GM18951 (cell line): ENCODE results near the gene PCYT2.

Experiments used
- POLR2A ChIP-seq: IDR thresholded peaks from 4 replicates; pipeline ENCODE4 v1.6.1; 2011; ENCODE audit warnings: mild to moderate bottlenecking; ENCODE audit not compliant: insufficient read length, insufficient read depth; ENCODE audit errors: extremely low read depth
- in situ Hi-C: fragments of 300-500 bp; cut with MboI; formaldehyde crosslinking; loops from one replicate; pipeline ENCODE4 v1.12.0; 2022; ENCODE audit warnings: low sequenced_read_pairs, mixed read lengths, inconsistent platforms; ENCODE audit not compliant: unreplicated experiment

Gene PCYT2

GRCh38 chr17:81885454-81885853 is 25.7 kb downstream of the PCYT2 start:
- peak; percentile 18 for TF ChIP-seq POLR2A
- in situ Hi-C loops: no loop called here

- in situ Hi-C loops: no loop called here
- no peak for TF ChIP-seq POLR2A
Measured at GRCh38 chr17:81884968-81885367, 26.2 kb downstream of the PCYT2 start.

- TF ChIP-seq POLR2A: no peak
- in situ Hi-C loops: no loop called here
Measured at GRCh38 chr17:81884520-81884919, 26.7 kb downstream of the PCYT2 start.

- TF ChIP-seq POLR2A: no peak
- in situ Hi-C loops: no loop called here
Measured at GRCh38 chr17:81879121-81879520, 32.1 kb downstream of the PCYT2 start.

DNA sequence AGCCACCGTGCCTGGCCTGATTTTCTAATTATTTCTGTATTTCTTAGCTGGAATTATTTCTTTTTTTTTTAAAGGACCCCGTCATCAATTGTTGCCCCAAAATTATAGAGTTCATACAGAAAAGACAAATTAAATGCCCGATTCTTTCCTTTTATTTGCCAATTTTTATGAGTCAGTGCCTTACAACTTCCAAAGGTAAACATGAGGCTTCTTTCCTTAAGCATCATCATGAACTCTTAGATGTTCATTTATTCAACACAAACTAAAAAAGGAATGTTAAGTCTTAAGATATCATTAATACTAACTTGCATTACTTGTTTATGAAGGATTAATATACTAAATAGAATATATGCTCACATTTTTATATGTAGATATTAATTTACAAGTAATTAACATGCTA is 32.9 kb downstream of the PCYT2 start:
- TF ChIP-seq POLR2A: no peak
- in situ Hi-C loops: no loop called here

DNA sequence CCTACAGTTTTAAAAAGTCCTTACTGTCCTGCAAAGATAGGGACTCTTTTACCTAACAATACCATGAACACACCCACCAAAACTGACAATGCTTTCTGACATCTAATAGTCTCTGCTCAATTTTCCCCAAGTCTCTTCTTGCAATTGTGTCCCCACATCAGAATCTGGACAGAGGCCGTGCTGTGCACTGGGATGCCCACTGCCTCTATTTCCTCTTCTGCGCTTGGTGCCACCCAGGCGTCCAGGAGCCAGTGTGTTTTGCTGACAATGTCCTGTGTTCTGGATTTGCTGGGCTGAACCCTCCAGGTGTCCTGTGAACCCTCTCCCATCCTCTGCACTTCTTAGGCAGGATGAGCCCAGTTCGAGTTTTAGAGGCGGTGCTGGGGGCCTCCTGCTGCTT is 33.6 kb downstream of the PCYT2 start:
- TF ChIP-seq POLR2A: no peak
- in situ Hi-C loops: no loop called here

GRCh38 chr17:81871387-81872230 is 39.6 kb downstream of the PCYT2 start:
- peak; percentile 88 for TF ChIP-seq POLR2A
- in situ Hi-C loops: no loop called here

GRCh38 chr17:81870981-81871386 is 40.2 kb downstream of the PCYT2 start, which contains the start of gene ARHGDIA:
Gene ARHGDIA (minus strand): TSS chr17:81871337. CDS start chr17:81869930, 1,407 bp downstream.
- no peak for TF ChIP-seq POLR2A
- in situ Hi-C loops: no loop called here

DNA sequence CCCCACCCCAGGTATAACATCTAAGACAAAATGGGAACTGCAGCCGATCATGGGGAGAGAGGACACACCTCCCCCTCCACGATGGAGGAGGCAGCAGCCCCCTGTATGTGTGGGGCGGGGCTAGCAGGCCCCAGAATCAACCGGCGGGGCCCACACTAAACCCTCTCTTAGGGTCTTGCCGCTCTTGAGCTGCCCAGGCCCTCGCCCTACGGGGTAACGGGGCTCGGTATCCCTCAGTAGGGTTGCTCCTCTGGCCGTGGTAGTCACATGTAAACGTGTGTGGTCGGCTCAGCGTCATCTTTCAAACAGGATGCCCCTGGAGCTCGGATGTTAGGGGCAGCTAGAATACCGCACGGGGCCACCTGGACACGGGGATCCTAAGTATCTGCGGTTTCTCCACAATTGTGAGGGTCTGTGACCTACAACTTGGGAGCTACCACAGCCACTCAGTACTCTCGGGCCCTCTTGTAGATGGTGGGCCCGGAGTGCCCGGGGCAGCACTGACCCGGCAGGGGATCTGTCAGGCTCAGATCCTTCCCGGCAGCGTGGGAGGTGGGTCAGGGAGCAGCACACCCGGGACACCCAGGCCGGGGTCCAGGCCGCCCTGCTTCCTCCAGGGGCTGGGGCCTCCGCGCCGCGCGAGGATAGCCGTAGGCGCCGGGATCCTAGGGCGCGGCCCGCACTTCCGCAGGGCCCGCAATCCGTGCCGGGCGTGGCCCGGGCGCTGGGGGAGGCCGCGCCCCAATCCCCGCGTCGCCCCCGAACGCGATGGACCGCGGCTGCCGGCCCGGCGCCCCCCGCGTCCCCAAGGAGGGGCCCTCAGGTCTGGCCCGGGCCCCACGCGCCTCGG is 40.8 kb downstream of the PCYT2 start:
- in situ Hi-C loops: no loop called here
- TF ChIP-seq POLR2A: no peak

- in situ Hi-C loops: no loop called here
Measured at GRCh38 chr17:81869221-81870130, 41.7 kb downstream of the PCYT2 start.

GRCh38 chr17:81868674-81869220 is 42.5 kb downstream of the PCYT2 start:
- no peak for TF ChIP-seq POLR2A
- in situ Hi-C loops: no loop called here

More at GRCh38 chr17:81869221-81870130, 41.7 kb downstream of the PCYT2 start:
- TF ChIP-seq POLR2A: peak; percentile 3

- in situ Hi-C loops: no loop called here
- TF ChIP-seq POLR2A: peak; percentile 41
Measured at GRCh38 chr17:81867991-81868673, 43.1 kb downstream of the PCYT2 start.
